ENCODE measurements around the gene GSTO1.

- TF ChIP-seq CTCF (IDR thresholded peaks at IDR 0.05) (no peak), POLR2A (IDR thresholded peaks at IDR 0.05) (no peak)
Observed at GRCh38 chr10:104240078-104240477, 14.6 kb upstream of the GSTO1 start.

Data from testis (tissue), 2 donors.